ENCODE data around the gene NOD2.

- no peak for TF ChIP-seq STAT6 (CRISPR knock-in tag; conservative IDR thresholded peaks at IDR 0.05; ENCODE audit: low read depth)
- TF ChIP-seq CTCF (IDR thresholded peaks at IDR 0.05), result no peak
- TF ChIP-seq TEAD1 (CRISPR knock-in tag; IDR thresholded peaks at IDR 0.05), result no peak
- TF ChIP-seq SP1 (CRISPR knock-in tag; conservative IDR thresholded peaks at IDR 0.05), result no peak
- no peak for TF ChIP-seq NR3C1 (CRISPR knock-in tag; conservative IDR thresholded peaks at IDR 0.05; ENCODE audit: low read depth)
- no peak for TF ChIP-seq ZNF423 (CRISPR knock-in tag; IDR thresholded peaks at IDR 0.05)
- TF ChIP-seq ZNF532 (CRISPR knock-in tag; IDR thresholded peaks at IDR 0.05; ENCODE audit: borderline replicate concordance), result no peak
- TF ChIP-seq FOXP4 (CRISPR knock-in tag; IDR thresholded peaks at IDR 0.05), result no peak
- no peak for TF ChIP-seq ATF2 (CRISPR knock-in tag; IDR thresholded peaks at IDR 0.05; ENCODE audit: borderline replicate concordance, low read depth)
- no peak for TF ChIP-seq TCF7 (CRISPR knock-in tag; IDR thresholded peaks at IDR 0.05; ENCODE audit: low read depth)
- no peak for TF ChIP-seq ZBTB43 (CRISPR knock-in tag; IDR thresholded peaks at IDR 0.05)
- no peak for TF ChIP-seq SOX15 (CRISPR knock-in tag; IDR thresholded peaks at IDR 0.05)
- no peak for TF ChIP-seq MAX (CRISPR knock-in tag; IDR thresholded peaks at IDR 0.05)
- TF ChIP-seq USF2 (CRISPR knock-in tag; IDR thresholded peaks at IDR 0.05), result no peak
Measured at GRCh38 chr16:50711040-50711439, 17.6 kb downstream of the NOD2 start.
